Adrenal gland (tissue), 12 donors: ENCODE measurements around the gene MAN1A1. TPM values are rescaled to one million over a fixed set of nuclear protein-coding genes. Genes with fewer than 3 reads are reported as not detected.

Source experiments
- DNase-seq, 7 donors: peaks; one replicate each; pipeline ENCODE4 v3.0.0-alpha.2; 2019 to 2020
- H3K27ac ChIP-seq, 5 donors: fragments of 200-600 bp; sonication (generic) in 4 of 5; 1 replicate in 3 of 5; 2 replicates in 2 of 5; pipeline versions ENCODE4 v1.5.1 to v1.8.0; 2016 to 2020; ENCODE audit warnings: mild to moderate bottlenecking in 1 of 5
- H3K27me3 ChIP-seq: fragments of 200-600 bp; 2 replicates; pipeline ENCODE4 v1.8.0; 2021
- H3K36me3 ChIP-seq, 2 donors: fragments of 200-600 bp; replicated peaks in 1 of 2; 1 replicate in 1 of 2; 2 replicates in 1 of 2; pipeline versions ENCODE4 v1.5.1 to v1.8.0; 2018 to 2022
- H3K4me1 ChIP-seq, 2 donors: fragments of 200-600 bp; replicated peaks in 1 of 2; 1 replicate in 1 of 2; 2 replicates in 1 of 2; pipeline versions ENCODE4 v1.5.1 to v1.8.0; 2018 to 2021
- H3K4me3 ChIP-seq, 4 donors: fragments of 200-600 bp; sonication (generic) in 3 of 4; one replicate each; pipeline ENCODE4 v1.5.1; 2016 to 2018
- H3K9me3 ChIP-seq, 3 donors: fragments of 200-600 bp; sonication (generic) in 1 of 3; replicated peaks in 1 of 3; 1 replicate in 2 of 3; 2 replicates in 1 of 3; pipeline versions ENCODE4 v1.5.1 to v1.8.0; 2016 to 2021
- POLR2A ChIP-seq, 2 donors: fragments of 450-650 bp; IDR thresholded peaks; one replicate each; pipeline ENCODE4 v1.6.1; 2017; ENCODE audit warnings: antibody characterized with exemption in 2 of 2, mild to moderate bottlenecking in 2 of 2, moderate library complexity in 1 of 2
- whole genome bisulfite sequencing, 4 donors: extraction: QIAGEN DNeasy Blood & Tissue Kit in 2 of 4; methylation state at CpG; one replicate each; pipeline versions ENCODE4 v1.1.5 to v1.1.7; 2013 to 2017; 5-methylcytosine and 5-hydroxymethylcytosine counted together
- intact Hi-C, 2 donors: fragments of 100-400 bp; cut with DNase I; formaldehyde crosslinking; loops; one replicate each; pipeline versions ENCODE4 v1.14.1 to v1.15.0; 2022 to 2023
- polyA plus RNA-seq, 3 donors: library from polyadenylated mRNA; stranded (reverse); fragments of 200-250 nt in 2 of 3; fragments of 350-450 nt in 1 of 3; fragmentation: Illumina TruSeq in 1 of 3; extraction: RNeasy Lipid Tissue Mini Kit (QIAGEN cat#74804) in 1 of 3; gene quantifications; one replicate each; pipeline ENCODE4 v1.2.3, GENCODE V29; 2013 to 2014
- total RNA-seq, 9 donors: library from RNA; depleted of rRNA in 4 of 9; stranded (reverse); fragments of >200 nt in 4 of 9; fragments of 120-200 nt in 1 of 9; fragmentation: NEBNext Ultra II Directional in 1 of 9; extraction: Animal tissue kit (Norgen Biotek cat#: 25700) in 1 of 9; gene quantifications; one replicate each; pipeline versions ENCODE4 v1.1.0 to v1.2.4, GENCODE V29; 2013 to 2023
- TF ChIP-seq, protein P1 (sequence below), 6 experiments: fragments of 450-650 bp in 4 of 6; fragments of 200-600 bp in 2 of 6; sonication (generic) in 1 of 6; IDR thresholded peaks; 1 replicate in 5 of 6; 2 replicates in 1 of 6; pipeline versions ENCODE4 v1.5.1 to v1.8.0; 2016 to 2021; ENCODE audit warnings: antibody characterized with exemption in 6 of 6, mild to moderate bottlenecking in 2 of 6, moderate library complexity in 1 of 6
- donor health status: healthy with polysubstance abuse.
- donor health status: Bipolar disorder and iron deficiency.
- donor health status: DM: yes; HTN: yes; CAD: no.
- donor health status: DM: no; HTN: no; CAD: no.
- donor health status: DM: no; HTN: no; CAD: no.
- donor health status: DM: yes; HTN: yes; CAD: no.

MAN1A1 gene
- total and polyA plus RNA-seq, 12 donors: 11.1 to 178 (median 108) TPM

DNA sequence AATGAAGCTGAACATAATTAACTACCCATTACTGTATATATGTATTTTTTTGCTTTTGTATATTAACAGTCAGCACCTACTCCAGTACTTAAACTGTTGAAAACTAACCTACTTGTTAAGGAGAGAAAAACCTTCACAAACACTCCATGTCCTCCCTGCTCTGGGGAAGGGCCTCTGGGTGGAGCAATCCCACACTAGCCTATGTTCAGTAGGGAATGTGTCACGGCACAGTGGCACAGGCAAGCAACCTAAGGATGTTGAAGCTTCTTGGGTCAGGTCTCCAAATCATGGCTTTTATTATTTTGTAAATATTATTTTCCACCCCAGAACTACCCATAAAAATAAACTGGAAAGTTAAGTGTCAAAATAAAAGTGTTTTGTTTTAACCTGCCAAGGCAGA is 5.3 kb downstream of the MAN1A1 start:
- DNase-seq: no peak
- no peaks in the 10 kb centered on the region for H3K27me3 ChIP-seq
- H3K4me3 ChIP-seq: no peak overlapping the region
- H3K27ac ChIP-seq: no peak overlapping the region
- no peaks in the 10 kb centered on the region for H3K36me3 ChIP-seq
- TF ChIP-seq, protein P1, sequence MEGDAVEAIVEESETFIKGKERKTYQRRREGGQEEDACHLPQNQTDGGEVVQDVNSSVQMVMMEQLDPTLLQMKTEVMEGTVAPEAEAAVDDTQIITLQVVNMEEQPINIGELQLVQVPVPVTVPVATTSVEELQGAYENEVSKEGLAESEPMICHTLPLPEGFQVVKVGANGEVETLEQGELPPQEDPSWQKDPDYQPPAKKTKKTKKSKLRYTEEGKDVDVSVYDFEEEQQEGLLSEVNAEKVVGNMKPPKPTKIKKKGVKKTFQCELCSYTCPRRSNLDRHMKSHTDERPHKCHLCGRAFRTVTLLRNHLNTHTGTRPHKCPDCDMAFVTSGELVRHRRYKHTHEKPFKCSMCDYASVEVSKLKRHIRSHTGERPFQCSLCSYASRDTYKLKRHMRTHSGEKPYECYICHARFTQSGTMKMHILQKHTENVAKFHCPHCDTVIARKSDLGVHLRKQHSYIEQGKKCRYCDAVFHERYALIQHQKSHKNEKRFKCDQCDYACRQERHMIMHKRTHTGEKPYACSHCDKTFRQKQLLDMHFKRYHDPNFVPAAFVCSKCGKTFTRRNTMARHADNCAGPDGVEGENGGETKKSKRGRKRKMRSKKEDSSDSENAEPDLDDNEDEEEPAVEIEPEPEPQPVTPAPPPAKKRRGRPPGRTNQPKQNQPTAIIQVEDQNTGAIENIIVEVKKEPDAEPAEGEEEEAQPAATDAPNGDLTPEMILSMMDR (IDR thresholded peaks at IDR 0.05): no peak
- no peak for TF ChIP-seq POLR2A (IDR thresholded peaks at IDR 0.05)
- intact Hi-C loops: no loop called here
- H3K4me1 ChIP-seq: peaks cover 8 to 68% of the 10 kb centered on the region in 2 donors
- no peaks in the 10 kb centered on the region for H3K9me3 ChIP-seq
- WGBS, 4 donors: 29 to 66% (median 48%) methylated on average over 1 of the region's 1 CpG

DNA sequence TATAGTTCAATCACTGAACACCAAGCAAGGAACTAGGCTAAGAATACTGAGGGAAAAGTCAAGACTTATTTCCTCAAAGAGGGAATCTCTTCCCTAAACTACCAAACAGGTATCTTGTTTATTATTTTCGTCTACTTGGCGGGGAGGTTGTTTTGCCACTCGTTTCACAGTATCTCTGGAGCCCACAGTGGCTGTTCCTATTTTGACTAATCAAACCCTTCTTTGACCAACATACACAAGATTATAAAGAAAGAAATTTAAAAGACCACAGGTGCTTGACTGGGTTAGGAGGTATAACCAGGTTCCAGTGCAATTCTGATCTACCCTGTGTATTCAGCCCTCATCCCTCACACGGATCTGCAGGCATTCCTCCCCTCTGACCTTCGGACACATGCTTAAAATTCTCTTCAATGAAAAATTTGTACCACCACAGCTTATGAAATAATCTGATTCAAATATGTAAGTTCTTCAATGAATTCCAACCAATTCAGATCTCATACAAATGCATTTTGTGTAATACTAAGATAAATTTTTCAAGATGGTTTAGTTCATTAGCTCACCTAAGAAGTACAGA is 5.9 kb downstream of the MAN1A1 start:
- Histone ChIP-seq H3K27me3 (no peaks in the 10 kb centered on the region), H3K9me3 (no peaks in the 10 kb centered on the region), H3K4me3 (no peak overlapping the region), H3K4me1 (peaks cover 8 to 74% of the 10 kb centered on the region in 2 donors), H3K36me3 (no peaks in the 10 kb centered on the region), H3K27ac (no peak overlapping the region)
- intact Hi-C loops: no loop called here
- no peak for DNase-seq
- no peak for TF ChIP-seq POLR2A (IDR thresholded peaks at IDR 0.05)
- TF ChIP-seq, protein P1 (IDR thresholded peaks at IDR 0.05): no peak
- 86 to 90% (median 88%) methylated on average over 5 of the region's 5 CpGs for WGBS, 4 donors

DNA sequence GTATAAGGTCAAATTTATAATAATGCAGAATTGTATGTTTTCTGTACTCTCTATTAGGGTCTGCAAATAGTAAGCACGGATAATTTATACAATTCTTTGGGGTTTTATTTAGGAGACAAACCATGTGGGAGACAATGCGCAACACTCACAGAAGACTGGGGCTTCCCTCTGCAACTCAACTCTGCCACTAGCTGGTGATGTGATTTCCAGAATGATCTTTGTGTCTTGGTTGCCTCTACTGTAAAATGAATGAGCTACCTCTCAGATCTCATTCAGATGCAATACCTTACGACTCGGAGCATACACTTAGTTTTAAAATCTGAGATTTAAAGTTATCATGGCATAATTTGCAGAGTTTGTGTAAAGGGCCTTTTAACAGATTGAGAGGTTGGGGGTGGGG is 6.4 kb downstream of the MAN1A1 start:
- H3K9me3 ChIP-seq: no peaks in the 10 kb centered on the region
- no peak for TF ChIP-seq POLR2A (IDR thresholded peaks at IDR 0.05)
- TF ChIP-seq, protein P1 (IDR thresholded peaks at IDR 0.05): no peak
- H3K4me1 ChIP-seq: peaks cover 8 to 78% of the 10 kb centered on the region in 2 donors
- 91 to 94% (median 93%) methylated on average over 4 of the region's 4 CpGs for WGBS, 4 donors
- H3K27me3 ChIP-seq: no peaks in the 10 kb centered on the region
- H3K36me3 ChIP-seq: no peaks in the 10 kb centered on the region
- H3K4me3 ChIP-seq: no peak overlapping the region
- intact Hi-C loops: no loop called here
- H3K27ac ChIP-seq: no peak overlapping the region
- no peak for DNase-seq

DNA sequence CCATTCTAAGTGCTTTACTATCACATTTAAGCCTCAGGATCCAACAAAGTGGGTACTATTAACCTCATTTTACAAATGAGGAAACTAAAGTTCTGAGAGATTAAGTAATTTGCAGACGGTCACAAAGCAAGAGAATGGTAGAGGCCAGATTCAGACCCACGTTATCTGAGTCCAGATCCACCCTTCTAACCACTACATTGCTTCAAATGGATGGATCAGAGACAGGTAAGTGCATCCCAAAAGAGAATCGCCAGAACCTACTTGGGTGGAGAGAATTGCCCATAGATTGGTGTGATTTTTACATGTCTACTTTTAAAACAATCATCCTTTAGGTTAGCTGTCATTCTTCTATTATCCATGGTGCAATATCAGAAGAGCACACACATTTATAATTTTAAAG is 7.1 kb downstream of the MAN1A1 start:
- Histone ChIP-seq H3K27ac (no peak overlapping the region), H3K36me3 (no peaks in the 10 kb centered on the region), H3K4me3 (no peak overlapping the region), H3K9me3 (no peaks in the 10 kb centered on the region), H3K4me1 (peaks cover 8 to 84% of the 10 kb centered on the region in 2 donors), H3K27me3 (no peaks in the 10 kb centered on the region)
- no peak for TF ChIP-seq POLR2A (IDR thresholded peaks at IDR 0.05)
- TF ChIP-seq, protein P1 (IDR thresholded peaks at IDR 0.05): no peak
- intact Hi-C loops: no loop called here
- no peak for DNase-seq
- WGBS, 4 donors: 79 to 95% (median 84%) methylated on average over 3 of the region's 3 CpGs
